Esophagus muscularis mucosa (tissue), 4 donors: ENCODE results near the gene GOLGA6C. TPM values are rescaled to one million over a fixed set of nuclear protein-coding genes. Genes with fewer than 3 reads are reported as not detected.
"Not testable (repeated sequence)": the region's sequence is repeated elsewhere in the genome, so short reads cannot be mapped to it uniquely, and the experiment has no call there.

Source experiments
- DNase-seq: peaks from one replicate; pipeline ENCODE4 v3.0.0-alpha.2; 2017; ENCODE audit errors: extremely low spot score
- H3K27ac ChIP-seq, 4 donors: fragments of 200-600 bp; sonication (generic); replicated peaks in 1 of 4; 1 replicate in 3 of 4; 2 replicates in 1 of 4; pipeline ENCODE4 v1.5.1; 2016 to 2019; ENCODE audit warnings: mild to moderate bottlenecking in 1 of 4
- H3K27me3 ChIP-seq, 4 donors: fragments of 200-600 bp; sonication (generic); one replicate each; pipeline versions ENCODE4 v1.5.1 to v1.6.0; 2016 to 2019
- H3K36me3 ChIP-seq, 4 donors: fragments of 200-600 bp; sonication (generic); one replicate each; pipeline ENCODE4 v1.5.1; 2016 to 2019
- H3K4me1 ChIP-seq, 4 donors: fragments of 200-600 bp; sonication (generic); one replicate each; pipeline ENCODE4 v1.5.1; 2016 to 2019
- H3K4me3 ChIP-seq, 4 donors: fragments of 200-600 bp; sonication (generic); 1 replicate in 2 of 4; 2 replicates in 2 of 4; pipeline ENCODE4 v1.5.1; 2016 to 2019; ENCODE audit warnings: mild to moderate bottlenecking in 4 of 4, moderate library complexity in 1 of 4
- H3K9me3 ChIP-seq, 4 donors: fragments of 200-600 bp; sonication (generic); 1 replicate in 3 of 4; 2 replicates in 1 of 4; pipeline ENCODE4 v1.5.1; 2016 to 2019
- EP300 ChIP-seq: sonication (generic); formaldehyde crosslinking; IDR thresholded peaks from one replicate; pipeline ENCODE4 v1.6.1; 2017; ENCODE audit warnings: antibody characterized with exemption
- POLR2A ChIP-seq: fragments of 450-650 bp; IDR thresholded peaks from one replicate; pipeline ENCODE4 v1.6.1; 2017; ENCODE audit warnings: antibody characterized with exemption, moderate library complexity, mild to moderate bottlenecking, low read depth
- POLR2AphosphoS5 ChIP-seq, 2 donors: sonication (generic); formaldehyde crosslinking; IDR thresholded peaks; one replicate each; pipeline ENCODE4 v1.6.1; 2017; ENCODE audit warnings: antibody characterized with exemption in 2 of 2
- WGBS: methylation state at CpG from one replicate; pipeline ENCODE4 v1.1.5; 2018; 5-methylcytosine and 5-hydroxymethylcytosine counted together
- intact Hi-C: fragments of 100-400 bp; cut with DNase I; formaldehyde crosslinking; loops from one replicate; pipeline ENCODE4 v1.15.1; 2023
- total RNA-seq, 4 donors: library from RNA; depleted of rRNA; stranded (reverse); fragments of >200 nt; gene quantifications; one replicate each; pipeline versions ENCODE4 v1.1.0 to v1.2.1, GENCODE V29; 2016
- TF ChIP-seq, protein P1 (sequence below), 3 experiments: fragments of 200-600 bp in 2 of 3; fragments of 450-650 bp in 1 of 3; sonication (generic) in 2 of 3; IDR thresholded peaks; one replicate each; pipeline ENCODE4 v1.5.1; 2017 to 2019; ENCODE audit warnings: antibody characterized with exemption in 3 of 3, mild to moderate bottlenecking in 2 of 3, moderate library complexity in 1 of 3

The GOLGA6C gene
- total RNA-seq, 4 donors from 2014 or later, result not detected

DNA sequence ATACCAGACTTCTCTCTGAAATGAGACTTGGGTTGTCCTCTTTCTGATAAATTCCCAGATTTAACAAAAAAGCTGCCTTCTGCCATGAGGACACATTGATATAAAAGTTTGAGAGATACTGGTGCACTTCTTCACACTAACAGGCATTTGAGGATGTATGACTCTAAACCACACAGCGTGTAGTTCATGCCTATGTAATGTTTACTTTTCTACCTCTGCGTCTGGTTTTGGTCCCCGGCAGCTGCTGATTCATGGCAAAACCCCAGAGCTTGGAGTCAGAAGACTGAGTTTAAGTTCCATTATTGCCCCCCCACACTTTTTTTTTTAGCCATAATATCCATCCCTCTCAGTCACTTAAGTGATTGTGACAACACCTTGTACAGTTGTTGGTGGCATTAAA lies 26.0 kb downstream of the GOLGA6C start:
- H3K4me3 ChIP-seq, H3K27me3 ChIP-seq, H3K9me3 ChIP-seq, intact Hi-C loops, H3K27ac ChIP-seq, H3K4me1 ChIP-seq, DNase-seq, H3K36me3 ChIP-seq: not testable (repeated sequence)
- WGBS, result no CpG with 5 or more reads among the region's 3 CpGs

DNA sequence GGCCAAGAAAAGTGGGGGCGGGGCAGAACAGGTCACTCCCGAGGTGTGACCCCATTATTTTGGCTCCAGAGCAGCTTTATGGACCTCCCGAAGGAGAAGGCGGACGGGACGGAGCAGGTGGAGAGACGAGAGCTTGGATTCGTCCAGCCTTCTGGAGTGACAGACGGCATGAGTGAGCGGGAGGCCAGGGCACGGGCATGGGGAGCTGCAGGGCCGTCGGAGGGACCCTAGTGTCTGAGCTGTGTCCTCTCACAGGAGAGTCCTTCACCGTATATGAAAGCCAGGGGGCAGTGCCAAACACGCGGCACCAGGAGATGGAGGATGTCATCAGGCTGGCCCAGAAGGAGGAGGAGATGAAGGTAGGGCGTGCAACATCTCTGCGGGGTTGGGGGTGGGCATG lies 35.5 kb downstream of the GOLGA6C start:
- DNase-seq, intact Hi-C loops, H3K27me3 ChIP-seq, H3K36me3 ChIP-seq, H3K27ac ChIP-seq, H3K4me3 ChIP-seq, H3K9me3 ChIP-seq, H3K4me1 ChIP-seq: not testable (repeated sequence)
- WGBS, result no CpG with 5 or more reads among the region's 18 CpGs

DNA sequence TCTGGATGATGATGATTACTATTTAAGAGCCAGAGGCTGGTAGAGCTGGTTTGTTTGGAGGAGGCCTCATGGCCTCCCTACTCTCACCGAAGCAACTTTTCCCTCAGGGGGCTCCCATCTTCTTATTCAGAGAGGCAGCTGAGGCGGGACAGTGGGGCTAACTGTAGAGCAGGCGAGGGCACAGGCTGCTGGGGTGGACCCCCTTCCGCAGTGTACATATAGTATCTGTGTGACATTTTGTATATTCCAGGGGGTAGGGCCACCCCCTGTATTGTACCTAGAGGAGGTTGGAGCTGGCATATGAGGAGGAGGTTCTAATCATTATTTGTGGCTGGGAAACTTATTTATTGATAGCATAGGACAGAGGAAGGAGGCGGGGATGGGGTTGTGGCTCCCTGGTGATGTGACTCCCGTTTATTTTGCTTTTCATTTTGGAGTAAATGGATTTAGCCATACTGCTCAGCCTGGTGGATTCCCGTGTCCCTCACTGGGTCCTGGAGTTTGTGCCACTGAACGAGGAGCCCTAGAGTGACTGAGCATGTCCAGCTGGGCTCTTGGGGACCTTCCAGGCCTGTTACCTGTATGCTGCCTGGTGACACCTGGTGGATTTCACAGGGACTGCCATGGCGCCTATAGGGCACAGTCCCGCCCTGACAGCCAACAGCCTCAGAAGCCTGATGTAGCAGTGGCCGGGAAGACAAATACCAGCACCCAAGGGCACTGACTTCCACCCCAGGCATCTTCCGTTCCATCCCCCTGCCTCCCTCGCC lies 40.6 kb downstream of the GOLGA6C start:
- DNase-seq, H3K27ac ChIP-seq, H3K36me3 ChIP-seq, H3K9me3 ChIP-seq, H3K27me3 ChIP-seq, H3K4me3 ChIP-seq, H3K4me1 ChIP-seq, intact Hi-C loops: not testable (repeated sequence)
- WGBS, result 90% methylated on average over 2 of the region's 13 CpGs

DNA sequence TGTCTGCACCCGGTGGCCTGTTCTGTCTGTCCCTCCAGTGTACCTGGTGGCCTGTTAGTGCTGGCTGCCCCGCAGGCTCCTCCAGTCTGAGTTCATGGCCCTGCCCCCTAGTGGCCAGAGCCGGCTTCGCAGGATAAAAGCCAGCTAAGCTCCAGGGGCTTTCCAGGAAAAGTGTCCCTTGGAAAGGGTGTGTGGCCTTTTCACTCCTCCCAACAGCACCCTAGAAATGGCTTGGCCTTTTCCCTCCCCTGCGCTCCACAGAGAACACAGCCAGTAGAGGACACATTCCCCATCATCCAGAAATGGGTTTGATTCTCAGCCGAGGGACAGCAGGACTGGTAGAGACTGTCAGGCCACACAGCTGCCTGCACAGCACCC lies 41.2 kb downstream of the GOLGA6C start:
- H3K4me1 ChIP-seq, H3K9me3 ChIP-seq, intact Hi-C loops, H3K4me3 ChIP-seq, H3K36me3 ChIP-seq, H3K27ac ChIP-seq, DNase-seq: not testable (repeated sequence)
- H3K27me3 ChIP-seq, result peaks cover 0 to 11% (median 0%) of the 10 kb centered on the region in 4 donors
- WGBS, result 0% methylated on average over 2 of the region's 6 CpGs
- TF ChIP-seq, protein P1, sequence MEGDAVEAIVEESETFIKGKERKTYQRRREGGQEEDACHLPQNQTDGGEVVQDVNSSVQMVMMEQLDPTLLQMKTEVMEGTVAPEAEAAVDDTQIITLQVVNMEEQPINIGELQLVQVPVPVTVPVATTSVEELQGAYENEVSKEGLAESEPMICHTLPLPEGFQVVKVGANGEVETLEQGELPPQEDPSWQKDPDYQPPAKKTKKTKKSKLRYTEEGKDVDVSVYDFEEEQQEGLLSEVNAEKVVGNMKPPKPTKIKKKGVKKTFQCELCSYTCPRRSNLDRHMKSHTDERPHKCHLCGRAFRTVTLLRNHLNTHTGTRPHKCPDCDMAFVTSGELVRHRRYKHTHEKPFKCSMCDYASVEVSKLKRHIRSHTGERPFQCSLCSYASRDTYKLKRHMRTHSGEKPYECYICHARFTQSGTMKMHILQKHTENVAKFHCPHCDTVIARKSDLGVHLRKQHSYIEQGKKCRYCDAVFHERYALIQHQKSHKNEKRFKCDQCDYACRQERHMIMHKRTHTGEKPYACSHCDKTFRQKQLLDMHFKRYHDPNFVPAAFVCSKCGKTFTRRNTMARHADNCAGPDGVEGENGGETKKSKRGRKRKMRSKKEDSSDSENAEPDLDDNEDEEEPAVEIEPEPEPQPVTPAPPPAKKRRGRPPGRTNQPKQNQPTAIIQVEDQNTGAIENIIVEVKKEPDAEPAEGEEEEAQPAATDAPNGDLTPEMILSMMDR (IDR thresholded peaks at IDR 0.05), result peak; percentile 22 to 52 (median 37)

DNA sequence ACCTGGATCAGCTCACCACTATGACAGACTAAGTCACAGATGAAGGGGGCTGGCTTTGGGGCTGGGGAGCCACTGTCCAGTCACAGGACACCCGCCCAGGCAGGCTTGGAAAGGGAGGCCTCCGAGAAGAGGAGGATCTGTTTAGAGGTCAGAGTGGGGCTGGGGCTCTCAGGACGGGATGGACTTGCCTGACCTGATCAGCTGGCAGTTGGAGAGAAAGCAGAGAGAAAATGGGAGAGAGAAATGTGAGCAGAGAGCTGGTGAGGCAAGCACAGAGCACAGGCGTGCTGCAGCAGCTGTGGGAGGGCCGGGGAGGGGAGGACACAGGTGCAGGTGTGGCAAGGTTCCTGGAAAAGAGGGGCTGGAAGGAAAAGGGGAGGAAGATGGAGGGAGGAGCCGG lies 41.9 kb downstream of the GOLGA6C start:
- not testable (repeated sequence) for DNase-seq, H3K4me3 ChIP-seq, H3K9me3 ChIP-seq, H3K27ac ChIP-seq, H3K4me1 ChIP-seq, H3K36me3 ChIP-seq
- 69% methylated on average over 6 of the region's 6 CpGs for WGBS
- intact Hi-C loops, result loop anchor here (10.0 kb wide), 2 partner anchors 65 to 275 kb away; partner anchors contain the start of gene PPCDC
- H3K27me3 ChIP-seq, result peaks cover 0 to 17% (median 2%) of the 10 kb centered on the region in 4 donors

DNA sequence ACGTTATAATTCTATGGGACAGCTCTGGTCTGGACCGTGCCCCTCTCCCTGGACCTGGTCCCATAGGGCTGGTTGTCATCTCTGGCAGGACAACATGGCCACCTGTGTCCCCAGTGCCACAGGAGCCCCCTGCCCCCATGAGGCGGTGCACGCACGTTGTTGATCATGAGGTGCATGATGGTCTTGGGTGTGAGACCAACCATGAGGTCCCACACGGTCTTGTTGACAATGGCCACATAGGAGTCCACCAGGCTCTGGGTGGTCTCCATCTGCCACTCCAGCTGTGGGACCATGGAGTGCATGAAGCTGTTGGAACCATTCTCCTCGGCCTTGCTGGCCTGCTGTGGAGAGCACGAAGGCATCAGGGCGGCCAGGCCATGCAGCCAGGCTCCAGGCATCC lies 44.2 kb downstream of the GOLGA6C start:
- Histone ChIP-seq H3K9me3 (no peaks in the 10 kb centered on the region), H3K4me1 (no peaks in the 10 kb centered on the region), H3K27ac (no peak overlapping the region), H3K36me3 (no peaks in the 10 kb centered on the region), H3K4me3 (no peak overlapping the region), H3K27me3 (peaks cover 0 to 34% (median 2%) of the 10 kb centered on the region in 4 donors)
- intact Hi-C loops, result loop anchor here (10.0 kb wide), 2 partner anchors 68 to 278 kb away; partner anchors contain the start of gene PPCDC
- TF ChIP-seq POLR2AphosphoS5 (IDR thresholded peaks at IDR 0.05), result no peak
- TF ChIP-seq POLR2A, result no peak
- TF ChIP-seq, protein P1 (IDR thresholded peaks at IDR 0.05), result no peak
- TF ChIP-seq EP300, result no peak
- DNase-seq, result no peak
- no CpG with 5 or more reads among the region's 9 CpGs for WGBS

DNA sequence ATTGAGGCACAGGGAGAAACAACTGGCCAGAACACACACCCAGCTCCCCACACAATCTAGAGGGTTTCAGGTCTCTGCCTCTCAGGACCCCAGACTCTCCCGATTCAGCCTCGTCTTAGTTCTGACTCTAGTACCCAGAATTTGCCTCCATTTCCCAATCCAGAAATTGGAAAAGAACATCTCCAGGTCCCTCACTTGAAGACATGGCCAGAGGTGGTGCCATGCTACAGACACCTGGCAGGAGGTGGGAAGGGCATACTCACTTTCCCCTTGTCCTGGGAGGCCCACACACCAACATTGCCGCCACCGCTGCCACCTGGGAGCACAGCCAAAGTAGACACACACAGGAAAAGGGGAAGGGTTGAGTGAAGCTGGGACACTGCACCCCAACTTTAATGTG lies 44.6 kb downstream of the GOLGA6C start:
- not testable (repeated sequence) for H3K4me1 ChIP-seq, H3K4me3 ChIP-seq, H3K27ac ChIP-seq, H3K36me3 ChIP-seq, DNase-seq, H3K9me3 ChIP-seq
- 100% methylated on average over 3 of the region's 4 CpGs for WGBS
- peaks cover 0 to 37% (median 2%) of the 10 kb centered on the region in 4 donors for H3K27me3 ChIP-seq
- intact Hi-C loops, result loop anchor here (10.0 kb wide), 2 partner anchors 68 to 278 kb away; partner anchors contain the start of gene PPCDC
